GM12891 (cell line): ENCODE results near the gene ALDH1A1.
"Not testable (repeated sequence)": the region's sequence is repeated elsewhere in the genome, so short reads cannot be mapped to it uniquely, and the experiment has no call there.

Source experiments
- DNase-seq: peaks from one replicate; pipeline ENCODE4 v3.0.0; 2011; ENCODE audit warnings: low spot score; ENCODE audit not compliant: insufficient read length
- FAIRE-seq: peaks from 2 replicates; lab custom pipeline; 2011; peaks lifted over from hg19 to GRCh38; lab: Jason Lieb, UNC
- PAX5 ChIP-seq: IDR thresholded peaks from 2 replicates; pipeline ENCODE4 v1.6.1; 2011; ENCODE audit warnings: low read length, moderate library complexity, mild to moderate bottlenecking; ENCODE audit not compliant: insufficient read depth, severe bottlenecking
- POLR2A ChIP-seq: IDR thresholded peaks from 2 replicates; pipeline ENCODE4 v1.6.1; 2011; ENCODE audit warnings: low read depth, low read length, control low read depth
- POLR2AphosphoS5 ChIP-seq: IDR thresholded peaks from 2 replicates; pipeline ENCODE4 v1.6.1; 2011; ENCODE audit warnings: low read depth, low read length, control low read depth
- POU2F2 ChIP-seq: IDR thresholded peaks from 2 replicates; pipeline ENCODE4 v1.6.1; 2011; ENCODE audit warnings: low read depth, mild to moderate bottlenecking, control low read depth, low read length, moderate library complexity
- SPI1 ChIP-seq: IDR thresholded peaks from 2 replicates; pipeline ENCODE4 v1.6.1; 2011; ENCODE audit warnings: low read depth, low read length, control low read depth
- TAF1 ChIP-seq: IDR thresholded peaks from 2 replicates; pipeline ENCODE4 v1.6.1; 2011; ENCODE audit warnings: low read depth, low read length, control low read depth

The ALDH1A1 gene

DNA sequence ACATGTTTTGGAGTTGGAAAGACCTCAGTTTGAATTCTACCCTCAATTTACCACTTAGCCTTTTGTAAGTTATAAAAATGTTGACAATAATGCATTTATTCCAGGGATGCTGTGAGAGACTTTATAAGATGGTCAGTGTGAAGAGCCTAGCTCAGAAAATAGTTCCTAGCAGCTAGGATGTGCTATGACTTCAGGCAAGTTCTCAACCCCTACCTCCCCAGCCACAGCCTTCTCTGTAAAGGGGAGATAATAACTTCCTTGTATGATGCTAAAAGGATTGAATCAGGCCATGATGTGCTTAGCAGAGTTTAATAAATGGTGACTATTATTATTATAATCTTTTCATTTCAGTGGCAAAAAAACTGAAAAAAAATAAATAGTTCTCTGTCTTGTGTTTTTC is 77.6 kb downstream of the ALDH1A1 start:
- TF ChIP-seq PAX5 (no peak), POLR2AphosphoS5 (no peak)
- DNase-seq (no peak), FAIRE-seq (no peak)

DNA sequence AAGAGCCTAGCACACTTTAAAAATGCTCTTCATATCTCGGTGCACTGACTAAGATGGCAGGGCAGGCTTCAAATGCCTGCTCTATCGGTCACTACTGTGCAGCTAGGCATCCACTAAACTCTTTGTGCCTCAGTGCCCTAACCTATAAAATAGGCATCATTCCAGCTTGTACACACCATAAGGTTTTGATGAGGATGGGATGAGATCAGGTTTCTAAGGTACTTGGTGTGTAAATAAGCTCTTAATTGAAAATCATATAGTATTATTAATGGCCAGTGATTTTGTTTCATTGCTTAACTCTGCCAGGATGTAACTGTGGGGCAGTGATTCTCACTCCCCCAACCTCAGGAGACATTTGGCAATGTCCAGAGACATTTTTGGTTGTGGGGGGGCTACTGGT is 78.5 kb downstream of the ALDH1A1 start:
- no peak for DNase-seq
- TF ChIP-seq SPI1: no peak
- TF ChIP-seq POU2F2: no peak
- no peak for FAIRE-seq

DNA sequence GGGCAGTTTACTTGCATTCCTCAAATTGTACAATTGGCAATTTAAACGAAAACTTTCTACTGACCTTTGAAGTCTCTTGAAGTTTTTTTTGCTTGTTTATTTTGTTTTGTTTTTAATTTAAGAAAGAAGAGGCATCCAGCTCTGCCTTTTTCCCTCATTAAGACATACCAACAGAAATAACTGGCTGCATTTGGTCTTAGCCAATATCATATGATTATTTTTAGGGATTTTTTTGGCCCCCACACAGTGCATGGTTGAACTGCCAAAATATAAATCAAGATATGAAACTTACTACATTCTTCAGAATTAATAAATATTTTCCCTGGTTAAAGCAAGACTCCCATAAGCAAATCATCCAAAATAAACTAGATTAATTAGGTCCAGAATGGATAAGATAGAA is 79.4 kb downstream of the ALDH1A1 start:
- TF ChIP-seq POU2F2: no peak
- no peak for DNase-seq
- no peak for FAIRE-seq

DNA sequence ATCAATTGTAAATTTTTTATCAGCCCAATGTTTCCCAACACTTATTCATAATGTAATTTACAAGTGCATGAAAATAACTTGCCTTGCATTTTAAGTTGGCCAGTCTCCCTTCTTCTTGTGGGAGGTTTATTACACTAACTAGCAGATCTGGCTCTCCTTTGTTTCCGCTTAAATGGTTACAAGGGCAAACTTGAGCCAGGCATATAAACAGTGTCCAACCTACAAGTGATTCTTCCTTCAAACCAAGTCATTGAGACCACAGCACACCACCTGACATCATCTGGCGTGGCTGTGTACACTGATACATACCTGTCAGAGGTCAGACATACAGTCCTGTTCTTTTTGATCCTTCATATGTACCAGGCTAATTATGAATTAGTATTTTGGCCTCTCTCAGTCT is 80.1 kb downstream of the ALDH1A1 start:
- FAIRE-seq: no peak
- TF ChIP-seq POLR2AphosphoS5: no peak
- no peak for TF ChIP-seq POLR2A
- DNase-seq: no peak

DNA sequence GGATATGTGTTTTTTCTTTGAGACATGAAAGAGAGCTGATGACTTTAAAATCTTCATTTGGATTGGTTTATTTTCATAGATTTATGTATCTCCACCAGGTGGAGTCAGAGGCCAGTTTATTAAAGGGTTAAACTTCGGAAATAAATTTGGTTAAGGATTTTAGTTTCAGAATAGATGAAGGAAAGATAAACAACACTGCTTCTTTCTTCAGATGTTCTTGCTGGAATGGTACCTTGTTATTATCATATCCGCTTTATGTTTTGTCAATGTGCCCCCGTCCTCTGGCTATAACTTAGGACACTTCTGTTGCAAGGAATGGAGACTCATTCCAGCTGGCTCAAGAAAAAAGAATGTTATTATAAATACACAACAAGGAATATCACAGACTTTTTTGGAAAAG is 81.2 kb downstream of the ALDH1A1 start:
- no peak for DNase-seq
- no peak for TF ChIP-seq PAX5
- no peak for TF ChIP-seq SPI1
- no peak for TF ChIP-seq TAF1
- TF ChIP-seq POU2F2: no peak
- no peak for TF ChIP-seq POLR2A
- no peak for TF ChIP-seq POLR2AphosphoS5
- FAIRE-seq: no peak

DNA sequence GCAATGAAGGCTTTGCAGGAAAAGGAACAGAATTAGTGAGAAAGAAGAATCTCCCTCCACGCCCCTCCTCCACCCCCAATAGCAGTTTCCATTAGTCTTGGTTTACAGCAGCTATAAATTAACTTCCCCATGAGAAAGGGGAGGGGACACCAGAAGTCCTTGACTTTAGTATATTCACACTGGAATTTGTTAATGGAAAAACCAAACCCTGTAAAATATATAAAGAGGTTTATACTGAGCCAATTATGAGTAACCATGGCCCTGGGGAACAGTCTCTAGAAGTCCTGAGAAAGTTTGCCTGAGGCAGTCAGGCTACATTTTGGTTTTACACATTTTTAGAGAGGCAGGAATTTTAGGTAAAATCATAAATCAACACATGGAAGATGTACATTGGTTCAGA is 88.5 kb downstream of the ALDH1A1 start:
- TF ChIP-seq POU2F2: no peak
- DNase-seq: no peak
- FAIRE-seq: no peak

DNA sequence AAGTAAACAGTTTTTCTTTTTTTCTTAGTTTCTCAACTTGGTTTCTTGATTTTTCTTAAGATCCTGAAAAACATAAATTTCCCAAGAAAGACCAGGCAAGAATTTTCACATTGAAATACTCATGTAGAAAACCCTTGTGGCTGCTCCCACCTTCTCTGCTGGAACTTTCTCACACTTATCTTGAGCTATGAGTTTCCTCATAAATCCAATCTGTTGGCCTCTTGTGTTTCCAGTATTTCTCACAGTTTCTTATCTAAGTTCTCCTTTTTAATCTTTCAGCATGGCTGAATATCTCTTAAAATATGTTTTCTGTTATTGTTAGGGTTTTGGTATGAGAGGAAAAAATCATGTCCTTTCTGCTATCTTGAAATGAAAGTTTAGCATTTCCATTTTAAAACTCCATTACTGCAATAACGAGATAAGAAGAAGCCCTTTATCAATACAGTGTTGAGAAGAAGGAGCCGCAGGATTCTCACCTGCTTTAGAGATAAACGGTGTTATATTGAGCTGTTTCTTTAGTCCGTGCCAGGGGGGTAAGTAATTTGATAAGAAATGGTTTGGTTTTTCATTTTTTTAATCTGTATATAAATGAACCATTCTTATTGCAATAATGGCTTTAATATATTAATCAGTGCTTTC is 89.3 kb downstream of the ALDH1A1 start:
- no peak for TF ChIP-seq POU2F2
- TF ChIP-seq PAX5: no peak
- no peak for TF ChIP-seq SPI1
- TF ChIP-seq TAF1: no peak
- TF ChIP-seq POLR2A: no peak
- no peak for TF ChIP-seq POLR2AphosphoS5
- no peak for DNase-seq
- no peak for FAIRE-seq

DNA sequence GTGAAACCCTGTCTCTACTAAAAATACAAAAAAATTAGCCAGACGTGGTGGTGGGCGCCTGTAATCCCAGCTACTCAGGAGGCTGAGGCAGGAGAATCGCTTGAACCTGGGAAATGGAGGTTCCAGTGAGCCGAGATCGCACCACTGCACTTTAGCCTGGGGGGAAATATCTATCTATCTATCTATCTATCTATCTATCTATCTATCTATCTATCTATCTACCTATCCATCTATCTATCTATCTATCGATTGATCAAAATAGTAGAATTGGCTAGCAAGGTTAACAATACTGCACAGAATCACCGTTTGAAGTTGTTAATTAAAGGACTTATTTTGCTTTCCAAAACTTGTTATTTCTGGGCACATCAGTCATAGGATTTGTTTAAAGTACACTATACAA is 90.1 kb downstream of the ALDH1A1 start:
- not testable (repeated sequence) for FAIRE-seq, DNase-seq

DNA sequence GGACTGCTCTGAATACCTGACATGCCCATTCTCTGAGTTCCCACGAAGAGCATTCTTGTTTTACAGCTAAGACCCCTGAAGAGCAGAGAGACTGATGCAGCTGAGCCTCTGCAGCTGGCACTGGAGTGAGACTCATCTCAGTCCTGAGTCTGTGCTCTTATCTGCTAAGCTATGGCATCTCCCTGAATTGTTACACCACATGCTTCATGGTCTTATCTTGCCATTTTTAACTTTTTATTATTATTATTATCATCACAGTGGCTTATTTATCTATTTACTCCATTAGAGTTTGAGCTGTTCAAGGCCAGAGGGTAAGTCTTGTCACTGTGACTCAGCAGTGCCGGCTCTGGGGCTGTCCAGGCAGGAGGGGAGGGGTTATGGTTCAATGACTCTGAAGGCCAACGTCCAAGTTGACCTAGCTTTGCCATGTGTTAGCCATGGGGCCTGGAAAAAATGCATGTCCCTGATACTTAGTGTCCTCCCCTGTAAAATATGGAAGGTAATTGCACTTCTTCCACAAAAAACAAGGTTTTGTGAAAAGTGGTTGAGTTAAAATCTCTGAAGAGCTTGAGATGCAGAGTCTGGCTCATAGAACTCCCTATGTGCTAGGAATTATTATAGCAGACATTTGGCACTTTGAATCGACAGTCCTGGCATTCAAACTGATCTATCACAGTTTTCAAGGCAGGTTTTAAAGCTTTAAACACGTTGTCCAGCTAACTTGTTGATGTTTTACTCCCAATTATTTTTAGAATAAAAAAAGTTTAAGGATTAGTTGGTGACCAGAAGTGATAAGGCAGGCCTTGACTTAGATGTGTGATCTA is 94.6 kb downstream of the ALDH1A1 start:
- TF ChIP-seq POLR2AphosphoS5: no peak
- no peak for TF ChIP-seq POU2F2
- TF ChIP-seq SPI1: no peak
- no peak for TF ChIP-seq TAF1
- TF ChIP-seq PAX5: no peak
- TF ChIP-seq POLR2A: no peak
- no peak for FAIRE-seq
- DNase-seq: no peak

DNA sequence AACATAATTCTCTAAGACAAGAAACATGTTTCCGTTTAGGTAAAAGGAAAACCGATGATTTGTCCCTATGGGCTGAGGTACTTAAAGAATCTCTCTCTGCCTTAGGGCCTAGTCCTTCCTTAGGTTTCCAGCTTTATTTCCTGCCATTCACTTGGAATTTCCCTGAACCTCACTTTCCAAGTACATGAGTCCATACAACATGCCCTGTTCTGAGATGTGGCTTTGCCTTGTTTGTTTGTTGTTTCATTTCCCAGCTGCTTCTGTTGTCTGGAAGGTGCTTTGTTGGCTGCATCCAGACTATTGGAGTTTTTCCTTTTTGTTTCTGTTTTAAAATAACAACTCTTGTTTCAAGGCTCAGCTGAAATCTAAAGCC is 95.2 kb downstream of the ALDH1A1 start:
- FAIRE-seq: no peak
- TF ChIP-seq POLR2AphosphoS5 (no peak), TAF1 (no peak), POU2F2 (no peak), SPI1 (no peak), POLR2A (no peak), PAX5 (no peak)

DNA sequence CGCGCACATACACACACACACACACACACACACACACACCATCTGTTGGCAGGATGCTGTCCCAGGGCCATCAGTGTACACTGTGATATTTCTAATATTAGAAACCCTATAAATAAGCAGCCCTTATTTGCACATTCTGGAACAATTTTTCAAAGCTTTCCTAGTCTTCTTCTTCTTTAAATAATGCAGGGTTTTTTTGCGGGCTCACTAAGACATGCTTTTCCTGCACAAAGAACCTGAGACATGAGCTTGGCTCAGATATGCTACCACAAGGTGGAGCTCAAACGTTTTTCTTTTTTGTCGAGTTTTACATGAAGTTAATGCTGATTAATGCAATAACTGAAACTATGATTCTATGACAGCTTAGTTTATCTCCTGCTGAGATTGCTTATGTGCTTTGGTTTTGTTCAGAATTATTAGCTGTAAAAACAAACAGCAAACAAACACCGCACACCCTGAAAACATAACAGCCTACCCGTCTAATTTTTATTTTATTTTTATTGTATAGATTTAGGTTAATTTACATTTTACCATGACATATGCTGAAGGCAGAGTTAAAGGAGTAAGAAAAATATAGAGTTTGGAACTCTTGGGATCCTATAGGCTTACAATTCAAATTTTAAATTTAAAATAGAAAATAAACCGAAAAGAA is 95.8 kb downstream of the ALDH1A1 start:
- FAIRE-seq (no peak), DNase-seq (peak; percentile 6)
- TF ChIP-seq PAX5: no peak

More for the DNA sequence above, 95.2 kb downstream of the ALDH1A1 start:
- DNase-seq: no peak
